Memory B cell (primary cell): ENCODE measurements around the gene RHPN2.
"Not testable (repeated sequence)": the region's sequence is repeated elsewhere in the genome, so short reads cannot be mapped to it uniquely, and the experiment has no call there.

Experiments used
- ATAC-seq: fragments of 150-1000 bp; cut with Tn5 transposase; 2 replicates; pipeline ENCODE4 v1.10.0; 2021; ENCODE audit warnings: low read depth, mild to moderate bottlenecking, moderate library complexity
- DNase-seq, 2 donors: peaks; one replicate each; pipeline ENCODE4 v3.0.0; 2022; ENCODE audit warnings: low spot score in 2 of 2
- H3K27ac Mint-ChIP-seq: one replicate; pipeline ENCODE4 v1.8.0; 2022; ENCODE audit warnings: mild to moderate bottlenecking, moderate library complexity, mixed read lengths
- H3K27me3 Mint-ChIP-seq: one replicate; pipeline ENCODE4 v1.8.0; 2022; ENCODE audit warnings: mixed read lengths
- H3K36me3 Mint-ChIP-seq: one replicate; pipeline ENCODE4 v1.8.0; 2022; ENCODE audit warnings: mild to moderate bottlenecking, mixed read lengths
- H3K4me1 Mint-ChIP-seq: one replicate; pipeline ENCODE4 v1.8.0; 2022; ENCODE audit warnings: mixed read lengths
- H3K4me3 Mint-ChIP-seq: one replicate; pipeline ENCODE4 v1.8.0; 2022; ENCODE audit warnings: mild to moderate bottlenecking, moderate library complexity, mixed read lengths
- H3K9me3 Mint-ChIP-seq: one replicate; pipeline ENCODE4 v1.8.0; 2022; ENCODE audit warnings: mixed read lengths

RHPN2 gene

GRCh38 chr19:33052352-33052972 lies 12.2 kb downstream of the RHPN2 start:
- Mint-ChIP-seq H3K27ac (no peak overlapping the region), H3K27me3 (no peaks in the 10 kb centered on the region), H3K36me3 (peaks cover 3% of the 10 kb centered on the region), H3K4me3 (no peak overlapping the region), H3K9me3 (peaks cover 2% of the 10 kb centered on the region), H3K4me1 (peaks cover 2% of the 10 kb centered on the region)
- ATAC-seq = no peak
- DNase-seq = no peak

- DNase-seq (no peak), ATAC-seq (no peak)
- Mint-ChIP-seq H3K4me1 (no peaks in the 10 kb centered on the region), H3K27me3 (no peaks in the 10 kb centered on the region), H3K27ac (no peak overlapping the region), H3K36me3 (peaks cover 3% of the 10 kb centered on the region), H3K4me3 (no peak overlapping the region), H3K9me3 (peaks cover 2% of the 10 kb centered on the region)
Measured at GRCh38 chr19:33050110-33050509, 14.6 kb downstream of the RHPN2 start.

- Mint-ChIP-seq H3K27me3 (no peaks in the 10 kb centered on the region), H3K4me1 (no peaks in the 10 kb centered on the region), H3K27ac (no peak overlapping the region), H3K36me3 (peaks cover 3% of the 10 kb centered on the region), H3K9me3 (peaks cover 2% of the 10 kb centered on the region), H3K4me3 (no peak overlapping the region)
- DNase-seq (no peak), ATAC-seq (no peak)
Measured at GRCh38 chr19:33048806-33049676, 15.6 kb downstream of the RHPN2 start.

- no peak overlapping the region for H3K4me3 Mint-ChIP-seq
- no peak overlapping the region for H3K27ac Mint-ChIP-seq
- ATAC-seq (no peak), DNase-seq (no peak)
- no peaks in the 10 kb centered on the region for H3K27me3 Mint-ChIP-seq
- peaks cover 2% of the 10 kb centered on the region for H3K9me3 Mint-ChIP-seq
- H3K36me3 Mint-ChIP-seq = peaks cover 4% of the 10 kb centered on the region
- H3K4me1 Mint-ChIP-seq = no peaks in the 10 kb centered on the region
Measured at GRCh38 chr19:33047422-33047821, 17.3 kb downstream of the RHPN2 start.

- H3K27ac Mint-ChIP-seq, ATAC-seq, H3K9me3 Mint-ChIP-seq, H3K36me3 Mint-ChIP-seq, DNase-seq, H3K4me1 Mint-ChIP-seq, H3K4me3 Mint-ChIP-seq, H3K27me3 Mint-ChIP-seq: not testable (repeated sequence)
Measured at GRCh38 chr19:33041828-33042160, 22.9 kb downstream of the RHPN2 start.

- H3K36me3 Mint-ChIP-seq = peaks cover 7% of the 10 kb centered on the region
- ATAC-seq (no peak), DNase-seq (no peak)
- no peak overlapping the region for H3K27ac Mint-ChIP-seq
- no peaks in the 10 kb centered on the region for H3K27me3 Mint-ChIP-seq
- H3K4me3 Mint-ChIP-seq = no peak overlapping the region
- H3K4me1 Mint-ChIP-seq = peaks cover 6% of the 10 kb centered on the region
- no peaks in the 10 kb centered on the region for H3K9me3 Mint-ChIP-seq
Measured at GRCh38 chr19:33040994-33041827, 23.5 kb downstream of the RHPN2 start.

- Mint-ChIP-seq H3K27me3 (no peaks in the 10 kb centered on the region), H3K4me1 (peaks cover 6% of the 10 kb centered on the region), H3K27ac (no peak overlapping the region)
Measured at GRCh38 chr19:33039815-33040214, 24.9 kb downstream of the RHPN2 start.

GRCh38 chr19:33039108-33039599 lies 25.5 kb downstream of the RHPN2 start:
- Mint-ChIP-seq H3K4me1 (peaks cover 6% of the 10 kb centered on the region), H3K9me3 (no peaks in the 10 kb centered on the region), H3K27ac (no peak overlapping the region), H3K4me3 (no peak overlapping the region), H3K36me3 (peaks cover 7% of the 10 kb centered on the region), H3K27me3 (no peaks in the 10 kb centered on the region)
- DNase-seq = no peak
- ATAC-seq = no peak

More at GRCh38 chr19:33039815-33040214, 24.9 kb downstream of the RHPN2 start:
- Mint-ChIP-seq H3K4me3 (no peak overlapping the region), H3K9me3 (no peaks in the 10 kb centered on the region), H3K36me3 (peaks cover 7% of the 10 kb centered on the region)
- DNase-seq (no peak), ATAC-seq (no peak)

GRCh38 chr19:33037168-33038025 lies 27.3 kb downstream of the RHPN2 start:
- DNase-seq, H3K36me3 Mint-ChIP-seq, ATAC-seq, H3K4me1 Mint-ChIP-seq, H3K9me3 Mint-ChIP-seq, H3K27ac Mint-ChIP-seq, H3K27me3 Mint-ChIP-seq: not testable (repeated sequence)
- peak overlapping the region; percentile 32 for H3K4me3 Mint-ChIP-seq

GRCh38 chr19:33036370-33037167 lies 28.1 kb downstream of the RHPN2 start:
- not testable (repeated sequence) for H3K27me3 Mint-ChIP-seq, H3K27ac Mint-ChIP-seq, H3K4me3 Mint-ChIP-seq, H3K9me3 Mint-ChIP-seq, ATAC-seq, DNase-seq, H3K4me1 Mint-ChIP-seq, H3K36me3 Mint-ChIP-seq

- H3K36me3 Mint-ChIP-seq = peaks cover 8% of the 10 kb centered on the region
- no peak overlapping the region for H3K27ac Mint-ChIP-seq
- ATAC-seq (no peak), DNase-seq (no peak)
- no peaks in the 10 kb centered on the region for H3K9me3 Mint-ChIP-seq
- peaks cover 6% of the 10 kb centered on the region for H3K4me1 Mint-ChIP-seq
- H3K4me3 Mint-ChIP-seq = no peak overlapping the region
- no peaks in the 10 kb centered on the region for H3K27me3 Mint-ChIP-seq
Measured at GRCh38 chr19:33035461-33035860, 29.2 kb downstream of the RHPN2 start.

GRCh38 chr19:33032218-33032781 lies 32.4 kb downstream of the RHPN2 start:
- H3K36me3 Mint-ChIP-seq = peaks cover 8% of the 10 kb centered on the region
- no peak overlapping the region for H3K27ac Mint-ChIP-seq
- ATAC-seq (no peak), DNase-seq (no peak)
- H3K27me3 Mint-ChIP-seq = no peaks in the 10 kb centered on the region
- H3K9me3 Mint-ChIP-seq = peaks cover 4% of the 10 kb centered on the region
- no peak overlapping the region for H3K4me3 Mint-ChIP-seq
- peaks cover 2% of the 10 kb centered on the region for H3K4me1 Mint-ChIP-seq
